Measurements from ENCODE around the gene COMMD3. TPM values are rescaled to one million over a fixed set of nuclear protein-coding genes. Genes with fewer than 3 reads are reported as not detected.

Gene COMMD3
- total and polyA plus RNA-seq, 2 of the 4 experiments (the other 2 are of a cell fraction): 30.8 to 44.8 TPM

GRCh38 chr10:22346096-22346661 lies 30.0 kb downstream of the COMMD3 start:
- no peaks in the 10 kb centered on the region for H3K79me1 ChIP-seq (ENCODE audit: low read depth in 1 of 2, low read length in 2 of 2)
- no peak overlapping the region for H2AK9ac ChIP-seq (replicated peaks; ENCODE audit: low read depth, low read length, poor library complexity)
- H2AK5ac ChIP-seq (ENCODE audit: low read depth, low read length): no peak overlapping the region
- H4K20me1 ChIP-seq (ENCODE audit: insufficient read depth, low read length): no peaks in the 10 kb centered on the region
- no peak overlapping the region for H3K27ac ChIP-seq (ENCODE audit: insufficient read depth, low read length)
- dilution Hi-C loops (cut with HindIII; ENCODE audit: low sequenced_read_pairs, unreplicated experiment) (no loop called here), intact Hi-C loops (cut with micrococcal nuclease) (no loop called here), in situ Hi-C loops (cut with MboI; ENCODE audit: low sequenced_read_pairs) (no loop called here)
- no CpG with 5 or more reads among the region's 8 CpGs for WGBS, 2 experiments (ENCODE audit: extremely low coverage in 2 of 2, insufficient read length in 1 of 2)
- no peak for ATAC-seq (ENCODE audit: low read depth)
- no peaks in the 10 kb centered on the region for H3K36me3 ChIP-seq (ENCODE audit: control insufficient read depth, insufficient read depth, low read length)
- TF ChIP-seq POLR2A (IDR thresholded peaks at IDR 0.05; ENCODE audit: low read depth, low read length): no peak
- TF ChIP-seq RFX5 (IDR thresholded peaks at IDR 0.05; ENCODE audit: low read depth, low read length): no peak
- no peak for TF ChIP-seq MXI1 (IDR thresholded peaks at IDR 0.05; ENCODE audit: borderline replicate concordance, low read depth, low read length)
- TF ChIP-seq CEBPB (IDR thresholded peaks at IDR 0.05; ENCODE audit: low read depth, low read length): no peak
- TF ChIP-seq, protein P1, sequence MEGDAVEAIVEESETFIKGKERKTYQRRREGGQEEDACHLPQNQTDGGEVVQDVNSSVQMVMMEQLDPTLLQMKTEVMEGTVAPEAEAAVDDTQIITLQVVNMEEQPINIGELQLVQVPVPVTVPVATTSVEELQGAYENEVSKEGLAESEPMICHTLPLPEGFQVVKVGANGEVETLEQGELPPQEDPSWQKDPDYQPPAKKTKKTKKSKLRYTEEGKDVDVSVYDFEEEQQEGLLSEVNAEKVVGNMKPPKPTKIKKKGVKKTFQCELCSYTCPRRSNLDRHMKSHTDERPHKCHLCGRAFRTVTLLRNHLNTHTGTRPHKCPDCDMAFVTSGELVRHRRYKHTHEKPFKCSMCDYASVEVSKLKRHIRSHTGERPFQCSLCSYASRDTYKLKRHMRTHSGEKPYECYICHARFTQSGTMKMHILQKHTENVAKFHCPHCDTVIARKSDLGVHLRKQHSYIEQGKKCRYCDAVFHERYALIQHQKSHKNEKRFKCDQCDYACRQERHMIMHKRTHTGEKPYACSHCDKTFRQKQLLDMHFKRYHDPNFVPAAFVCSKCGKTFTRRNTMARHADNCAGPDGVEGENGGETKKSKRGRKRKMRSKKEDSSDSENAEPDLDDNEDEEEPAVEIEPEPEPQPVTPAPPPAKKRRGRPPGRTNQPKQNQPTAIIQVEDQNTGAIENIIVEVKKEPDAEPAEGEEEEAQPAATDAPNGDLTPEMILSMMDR (conservative IDR thresholded peaks at IDR 0.05; ENCODE audit: low read depth, low read length): no peak
- no peak for TF ChIP-seq RCOR1 (IDR thresholded peaks at IDR 0.05; ENCODE audit: insufficient replicate concordance, low read length)
- no peak for TF ChIP-seq SMC3 (IDR thresholded peaks at IDR 0.05; ENCODE audit: low read depth, low read length)
- TF ChIP-seq NFE2L2 (IDR thresholded peaks at IDR 0.05; ENCODE audit: low read depth, low read length): no peak
- no peak for TF ChIP-seq MAFK (IDR thresholded peaks at IDR 0.05; ENCODE audit: low read depth, low read length)
- TF ChIP-seq RAD21 (IDR thresholded peaks at IDR 0.05; ENCODE audit: low read length): no peak
- H2BK5ac ChIP-seq (ENCODE audit: low read depth, low read length, poor library complexity, severe bottlenecking): no peak overlapping the region
- BruUV-seq (replicated peaks): no TSS peak
- H3K9me1 ChIP-seq (ENCODE audit: insufficient read depth, low read length): no peaks in the 10 kb centered on the region
- no peak overlapping the region for H3K14ac ChIP-seq (replicated peaks; ENCODE audit: low read depth, low read length)
- H3K9me3 ChIP-seq (ENCODE audit: control insufficient read depth, insufficient read depth, low read length): peaks cover 14% of the 10 kb centered on the region
- H3K56ac ChIP-seq (ENCODE audit: extremely low read depth, insufficient read depth, low read length): no peak overlapping the region
- no peaks in the 10 kb centered on the region for H3K4me1 ChIP-seq (ENCODE audit: control insufficient read depth, insufficient read depth, low read length)
- no peak overlapping the region for H2BK15ac ChIP-seq (ENCODE audit: low read depth, low read length)
- CTCF ChIA-PET: no interaction called here
- H2AFZ ChIP-seq (replicated peaks; ENCODE audit: low read length, poor library complexity): no peak overlapping the region
- H3K27me3 ChIP-seq (ENCODE audit: control insufficient read depth, insufficient read depth, low read length): peaks cover 52% of the 10 kb centered on the region
- no peak overlapping the region for H4K8ac ChIP-seq (ENCODE audit: low read depth in 2 of 2, low read length in 2 of 2)
- H3K4ac ChIP-seq (ENCODE audit: low read depth, low read length): no peak overlapping the region
- H2BK120ac ChIP-seq (ENCODE audit: low read depth, low read length): no peak overlapping the region
- no peak overlapping the region for H3K9ac ChIP-seq (ENCODE audit: low read depth, low read length)
- no peak overlapping the region for H3K18ac ChIP-seq (ENCODE audit: low read depth, low read length)
- no peak overlapping the region for H2BK20ac ChIP-seq (ENCODE audit: low read depth, low read length)
- no peak for DNase-seq
- POLR2A ChIA-PET (ENCODE audit: unreplicated experiment): no interaction called here
- no peak overlapping the region for H3K4me2 ChIP-seq (ENCODE audit: low read depth, low read length)
- H4K5ac ChIP-seq (ENCODE audit: low read depth, low read length): no peak overlapping the region
- no peak overlapping the region for H3K4me3 ChIP-seq (ENCODE audit: insufficient read depth, low read depth, low read length)
- no peak overlapping the region for H4K91ac ChIP-seq (ENCODE audit: insufficient read depth, low read depth, low read length)
- no peak overlapping the region for H3K23ac ChIP-seq (ENCODE audit: low read depth, low read length)
